ENCODE data around the gene TSPAN14. TPM values are rescaled to one million over a fixed set of nuclear protein-coding genes. Genes with fewer than 3 reads are reported as not detected.

Gene TSPAN14
- total and polyA plus RNA-seq, 10 of the 15 experiments (the other 5 are each of a cell fraction or from before 2014, with no cell fraction given): 2.5 to 31.7 (median 17.9) TPM

- in situ Hi-C loops (cut with MboI): no loop called here
- peak overlapping the region; percentile 47 for H3K27ac ChIP-seq (ENCODE audit: control insufficient read depth, insufficient read depth)
- no peaks in the 10 kb centered on the region; the same call in 2 of the 3 replicates for H3K9me3 ChIP-seq (replicated peaks; ENCODE audit: control insufficient read depth, insufficient read depth, low read length)
- ChIA-PET CTCF (interaction anchor here (1.4 to 2.9 kb wide), 5 partner anchors 12 to 49 kb away, joined by 3 to 19 read pairs (median 5); no protein-coding TSS in a partner anchor), POLR2A (interaction anchor here (0.6 to 3.4 kb wide), 6 partner anchors 8 to 37 kb away, joined by 3 to 30 read pairs (median 4); no protein-coding TSS in a partner anchor), SMC1A (ENCODE audit: uncharacterized antibody, unreplicated experiment) (interaction anchor here (0.7 to 3.2 kb wide), 9 partner anchors 8 to 45 kb away, joined by 3 to 25 read pairs (median 5); no protein-coding TSS in a partner anchor), RAD21 (ENCODE audit: unreplicated experiment) (interaction anchor here (0.7 to 3.8 kb wide), 9 partner anchors 10 to 40 kb away, joined by 3 to 16 read pairs (median 4); no protein-coding TSS in a partner anchor)
- ATAC-seq (peak; percentile 18), DNase-seq (ENCODE audit: low read depth, low spot score) (no peak), FAIRE-seq (no peak)
- no peaks in the 10 kb centered on the region for H3K27me3 ChIP-seq (replicated peaks in 1 of 2; ENCODE audit: control insufficient read depth in 2 of 2, insufficient read depth in 2 of 2, low read length in 1 of 2)
- BruUV-seq (replicated peaks): TSS peak; percentile 25
- peaks cover 23% of the 10 kb centered on the region for H3K4me1 ChIP-seq (ENCODE audit: control insufficient read depth, insufficient read depth, low read length)
- intact Hi-C loops (cut with micrococcal nuclease; ENCODE audit: unreplicated experiment): no loop called here
- no peaks in the 10 kb centered on the region for H4K20me1 ChIP-seq (ENCODE audit: control insufficient read depth, insufficient read depth)
- H2AFZ ChIP-seq (ENCODE audit: control insufficient read depth, low read depth, low read length): no peak overlapping the region
- H3K79me2 ChIP-seq (ENCODE audit: control insufficient read depth, insufficient read depth, low read length): peaks cover 27% of the 10 kb centered on the region
- H3K9ac ChIP-seq (ENCODE audit: control insufficient read depth, insufficient read depth, low read length): no peak overlapping the region
- H3K4me3 ChIP-seq: peak overlapping the region; percentile 15; the same call in 1 of the 2 replicates
- H3K36me3 ChIP-seq (ENCODE audit: control insufficient read depth in 2 of 2, insufficient read depth in 2 of 2, low read length in 1 of 2): peaks cover 6 to 16% of the 10 kb centered on the region in 2 experiments; a peak in 3 of 4 replicates
- WGBS (ENCODE audit: insufficient coverage, insufficient replicate concordance, low lambda C conversion rate, missing lambda C conversion rate): 25% methylated on average over 6 of the region's 6 CpGs
- peak overlapping the region; percentile 82 for H3K4me2 ChIP-seq (ENCODE audit: control insufficient read depth, insufficient read depth)
- TF ChIP-seq REST (IDR thresholded peaks at IDR 0.05; ENCODE audit: low read depth, low read length): no peak
- no peak for TF ChIP-seq ASH2L (IDR thresholded peaks at IDR 0.05; ENCODE audit: borderline replicate concordance, low read depth)
- TF ChIP-seq, protein P1, sequence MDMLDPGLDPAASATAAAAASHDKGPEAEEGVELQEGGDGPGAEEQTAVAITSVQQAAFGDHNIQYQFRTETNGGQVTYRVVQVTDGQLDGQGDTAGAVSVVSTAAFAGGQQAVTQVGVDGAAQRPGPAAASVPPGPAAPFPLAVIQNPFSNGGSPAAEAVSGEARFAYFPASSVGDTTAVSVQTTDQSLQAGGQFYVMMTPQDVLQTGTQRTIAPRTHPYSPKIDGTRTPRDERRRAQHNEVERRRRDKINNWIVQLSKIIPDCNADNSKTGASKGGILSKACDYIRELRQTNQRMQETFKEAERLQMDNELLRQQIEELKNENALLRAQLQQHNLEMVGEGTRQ (IDR thresholded peaks at IDR 0.05; ENCODE audit: borderline replicate concordance, low read depth, low read length): no peak
- TF ChIP-seq CHD2 (IDR thresholded peaks at IDR 0.05; ENCODE audit: borderline replicate concordance, low read depth, low read length): no peak
- TF ChIP-seq IRF3 (IDR thresholded peaks at IDR 0.05): no peak
- TF ChIP-seq BCL11A (IDR thresholded peaks at IDR 0.05; ENCODE audit: low read depth, low read length): no peak
- no peak for TF ChIP-seq E4F1 (IDR thresholded peaks at IDR 0.05; ENCODE audit: borderline replicate concordance, partially characterized antibody)
- TF ChIP-seq, protein P2, sequence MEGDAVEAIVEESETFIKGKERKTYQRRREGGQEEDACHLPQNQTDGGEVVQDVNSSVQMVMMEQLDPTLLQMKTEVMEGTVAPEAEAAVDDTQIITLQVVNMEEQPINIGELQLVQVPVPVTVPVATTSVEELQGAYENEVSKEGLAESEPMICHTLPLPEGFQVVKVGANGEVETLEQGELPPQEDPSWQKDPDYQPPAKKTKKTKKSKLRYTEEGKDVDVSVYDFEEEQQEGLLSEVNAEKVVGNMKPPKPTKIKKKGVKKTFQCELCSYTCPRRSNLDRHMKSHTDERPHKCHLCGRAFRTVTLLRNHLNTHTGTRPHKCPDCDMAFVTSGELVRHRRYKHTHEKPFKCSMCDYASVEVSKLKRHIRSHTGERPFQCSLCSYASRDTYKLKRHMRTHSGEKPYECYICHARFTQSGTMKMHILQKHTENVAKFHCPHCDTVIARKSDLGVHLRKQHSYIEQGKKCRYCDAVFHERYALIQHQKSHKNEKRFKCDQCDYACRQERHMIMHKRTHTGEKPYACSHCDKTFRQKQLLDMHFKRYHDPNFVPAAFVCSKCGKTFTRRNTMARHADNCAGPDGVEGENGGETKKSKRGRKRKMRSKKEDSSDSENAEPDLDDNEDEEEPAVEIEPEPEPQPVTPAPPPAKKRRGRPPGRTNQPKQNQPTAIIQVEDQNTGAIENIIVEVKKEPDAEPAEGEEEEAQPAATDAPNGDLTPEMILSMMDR (IDR thresholded peaks at IDR 0.05 in 2 of 3, conservative IDR thresholded peaks at IDR 0.05 in 1 of 3; ENCODE audit: control insufficient read depth in 2 of 3, extremely low read depth in 1 of 3, insufficient read depth in 1 of 3, low read depth in 3 of 3, low read length in 3 of 3): no peak
- TF ChIP-seq, protein P3, sequence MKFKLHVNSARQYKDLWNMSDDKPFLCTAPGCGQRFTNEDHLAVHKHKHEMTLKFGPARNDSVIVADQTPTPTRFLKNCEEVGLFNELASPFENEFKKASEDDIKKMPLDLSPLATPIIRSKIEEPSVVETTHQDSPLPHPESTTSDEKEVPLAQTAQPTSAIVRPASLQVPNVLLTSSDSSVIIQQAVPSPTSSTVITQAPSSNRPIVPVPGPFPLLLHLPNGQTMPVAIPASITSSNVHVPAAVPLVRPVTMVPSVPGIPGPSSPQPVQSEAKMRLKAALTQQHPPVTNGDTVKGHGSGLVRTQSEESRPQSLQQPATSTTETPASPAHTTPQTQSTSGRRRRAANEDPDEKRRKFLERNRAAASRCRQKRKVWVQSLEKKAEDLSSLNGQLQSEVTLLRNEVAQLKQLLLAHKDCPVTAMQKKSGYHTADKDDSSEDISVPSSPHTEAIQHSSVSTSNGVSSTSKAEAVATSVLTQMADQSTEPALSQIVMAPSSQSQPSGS (IDR thresholded peaks at IDR 0.05; ENCODE audit: low read length): no peak
- no peak for TF ChIP-seq YBX1 (IDR thresholded peaks at IDR 0.05)
These were observed 38.9 kb downstream of the TSPAN14 start for GRCh38 chr10:80492848-80493521.
